Esophagus muscularis mucosa (tissue), 2 donors: Measurements from ENCODE around the gene GLT1D1.

Experiments used
- POLR2A ChIP-seq: fragments of 450-650 bp; IDR thresholded peaks from one replicate; pipeline ENCODE4 v1.6.1; 2017; ENCODE audit warnings: antibody characterized with exemption, moderate library complexity, mild to moderate bottlenecking, low read depth
- POLR2AphosphoS5 ChIP-seq, 2 donors: sonication (generic); formaldehyde crosslinking; IDR thresholded peaks; one replicate each; pipeline ENCODE4 v1.6.1; 2017; ENCODE audit warnings: antibody characterized with exemption in 2 of 2

GRCh38 chr12:128823916-128824839 lies 29.1 kb upstream of the GLT1D1 start, which contains the start of gene SLC15A4:
- peak; percentile 96 to 98 for TF ChIP-seq POLR2AphosphoS5 (IDR thresholded peaks at IDR 0.05)
- TF ChIP-seq POLR2A, result peak; percentile 91
